Liver (tissue), 9 donors: ENCODE data around the gene ACTL10. TPM values are rescaled to one million over a fixed set of nuclear protein-coding genes. Genes with fewer than 3 reads are reported as not detected.

Source experiments
- DNase-seq: peaks from one replicate; pipeline ENCODE4 v3.0.0-alpha.2; 2017; ENCODE audit warnings: low spot score
- H3K27ac ChIP-seq, 2 donors: one replicate each; pipeline ENCODE4 v1.7.0; 2013; ENCODE audit warnings: inconsistent platforms in 2 of 2, low read length in 2 of 2, control low read depth in 1 of 2, low read depth in 1 of 2, mild to moderate bottlenecking in 1 of 2
- H3K27me3 ChIP-seq, 4 donors: one replicate each; pipeline versions ENCODE4 v1.6.1 to v1.7.0; 2013; ENCODE audit warnings: low read length in 3 of 4, inconsistent platforms in 1 of 4, mild to moderate bottlenecking in 1 of 4, moderate library complexity in 1 of 4; ENCODE audit not compliant: control insufficient read depth in 4 of 4, insufficient read depth in 4 of 4
- H3K36me3 ChIP-seq, 4 donors: one replicate each; pipeline versions ENCODE4 v1.6.1 to v1.7.0; 2013; ENCODE audit warnings: low read length in 3 of 4, mild to moderate bottlenecking in 3 of 4, low read depth in 1 of 4, moderate library complexity in 1 of 4; ENCODE audit not compliant: control insufficient read depth in 4 of 4, insufficient read depth in 3 of 4
- H3K4me1 ChIP-seq, 4 donors: one replicate each; pipeline versions ENCODE4 v1.6.1 to v1.7.0; 2013; ENCODE audit warnings: low read length in 3 of 4, mild to moderate bottlenecking in 3 of 4, moderate library complexity in 1 of 4; ENCODE audit not compliant: control insufficient read depth in 4 of 4, insufficient read depth in 4 of 4
- H3K4me3 ChIP-seq, 3 donors: one replicate each; pipeline versions ENCODE4 v1.6.1 to v1.7.0; 2013; ENCODE audit warnings: low read length in 3 of 3, control low read depth in 1 of 3, low read depth in 1 of 3, mild to moderate bottlenecking in 1 of 3
- H3K9ac ChIP-seq, 2 donors: one replicate each; pipeline ENCODE4 v1.7.0; 2013; ENCODE audit warnings: low read length in 2 of 2, mild to moderate bottlenecking in 2 of 2, moderate library complexity in 2 of 2, control low read depth in 1 of 2, low read depth in 1 of 2
- H3K9me3 ChIP-seq, 4 donors: one replicate each; pipeline versions ENCODE4 v1.6.1 to v1.7.0; 2013; ENCODE audit warnings: low read length in 3 of 4; ENCODE audit not compliant: control insufficient read depth in 4 of 4
- CTCF ChIP-seq: fragments of 150-350 bp; IDR thresholded peaks from 2 replicates; pipeline ENCODE4 v1.5.1; 2017; ENCODE audit warnings: improper control_type of control experiment, low read depth, low read length; ENCODE audit not compliant: missing input control
- EGR1 ChIP-seq, 2 donors: IDR thresholded peaks; 2 replicates each; pipeline ENCODE4 v1.6.1; 2016 to 2018; ENCODE audit warnings: antibody characterized with exemption in 2 of 2, low read depth in 2 of 2
- FOXA1 ChIP-seq: IDR thresholded peaks from 2 replicates; pipeline ENCODE4 v1.6.1; 2016; ENCODE audit warnings: antibody characterized with exemption
- FOXA2 ChIP-seq: IDR thresholded peaks from 2 replicates; pipeline ENCODE4 v1.6.1; 2016; ENCODE audit warnings: antibody characterized with exemption
- GABPA ChIP-seq, 2 donors: IDR thresholded peaks in 1 of 2; conservative IDR thresholded peaks in 1 of 2; 2 replicates each; pipeline ENCODE4 v1.6.1; 2016; ENCODE audit warnings: antibody characterized with exemption in 2 of 2, mild to moderate bottlenecking in 1 of 2, moderate library complexity in 1 of 2
- HNF4G ChIP-seq: IDR thresholded peaks from 2 replicates; pipeline ENCODE4 v1.6.1; 2016; ENCODE audit warnings: antibody characterized with exemption
- JUND ChIP-seq, 2 donors: IDR thresholded peaks; 2 replicates each; pipeline ENCODE4 v1.6.1; 2016; ENCODE audit warnings: antibody characterized with exemption in 2 of 2
- MAX ChIP-seq: IDR thresholded peaks from 2 replicates; pipeline ENCODE4 v1.6.1; 2016; ENCODE audit warnings: antibody characterized with exemption
- NR2F2 ChIP-seq: IDR thresholded peaks from 2 replicates; pipeline ENCODE4 v1.6.1; 2016; ENCODE audit warnings: antibody characterized with exemption
- RAD21 ChIP-seq, 2 donors: IDR thresholded peaks; 2 replicates each; pipeline ENCODE4 v1.6.1; 2016; ENCODE audit warnings: antibody characterized with exemption in 2 of 2, mild to moderate bottlenecking in 2 of 2
- REST ChIP-seq: IDR thresholded peaks from 2 replicates; pipeline ENCODE4 v1.6.1; 2016; ENCODE audit warnings: antibody characterized with exemption, mild to moderate bottlenecking
- RXRA ChIP-seq, 2 donors: IDR thresholded peaks; 2 replicates each; pipeline ENCODE4 v1.6.1; 2017 to 2018; ENCODE audit warnings: antibody characterized with exemption in 2 of 2, mild to moderate bottlenecking in 1 of 2
- TAF1 ChIP-seq: conservative IDR thresholded peaks from 2 replicates; pipeline ENCODE4 v1.6.1; 2016; ENCODE audit warnings: antibody characterized with exemption, mild to moderate bottlenecking
- YY1 ChIP-seq: IDR thresholded peaks from 2 replicates; pipeline ENCODE4 v1.6.1; 2016; ENCODE audit warnings: antibody characterized with exemption, mild to moderate bottlenecking
- ZBTB33 ChIP-seq: IDR thresholded peaks from 2 replicates; pipeline ENCODE4 v1.6.1; 2016; ENCODE audit warnings: antibody characterized with exemption
- WGBS: extraction: QIAGEN DNeasy Blood & Tissue Kit; methylation state at CpG from one replicate; pipeline ENCODE4 v1.1.7; 2013; 5-methylcytosine and 5-hydroxymethylcytosine counted together
- polyA plus RNA-seq, 2 donors: library from polyadenylated mRNA; stranded (reverse) in 1 of 2; unstranded in 1 of 2; fragments of 200-250 nt in 1 of 2; fragments of >200 nt in 1 of 2; fragmentation: Nextera tagmentation in 1 of 2; extraction: Ambion mirVana in 1 of 2; gene quantifications; one replicate each; pipeline versions ENCODE4 v1.2.1 to v1.2.3, GENCODE V29; 2013 to 2015
- total RNA-seq, 2 donors: library from RNA; depleted of rRNA; stranded (reverse); fragments of >200 nt; gene quantifications; one replicate each; pipeline ENCODE4 v1.2.3, GENCODE V29; 2014
- donor health status: healthy.
- donor health status: healthy.
- donor health status: healthy.
- donor health status: healthy.
- donor health status: healthy.

The ACTL10 gene
- total and polyA plus RNA-seq, 4 donors = 0.10 to 0.50 (median 0.35) TPM

GRCh38 chr20:33679758-33680485 is 13.2 kb downstream of the ACTL10 start:
- no peaks in the 10 kb centered on the region for H3K27me3 ChIP-seq
- 88% methylated on average over 20 of the region's 20 CpGs for WGBS
- H3K4me1 ChIP-seq = peaks cover 0 to 9% (median under 1%) of the 10 kb centered on the region in 4 donors
- no peaks in the 10 kb centered on the region for H3K36me3 ChIP-seq
- H3K27ac ChIP-seq = no peak overlapping the region
- H3K9me3 ChIP-seq = no peaks in the 10 kb centered on the region
- H3K9ac ChIP-seq = no peak overlapping the region
- TF ChIP-seq HNF4G = no peak
- no peak for TF ChIP-seq MAX
- TF ChIP-seq REST = no peak
- no peak for DNase-seq
- H3K4me3 ChIP-seq = no peak overlapping the region

- TF ChIP-seq NR2F2 (no peak), ZBTB33 (no peak), FOXA2 (no peak), RAD21 (IDR thresholded peaks at IDR 0.05) (no peak), GABPA (IDR thresholded peaks at IDR 0.05 in 1 of 2, conservative IDR thresholded peaks at IDR 0.05 in 1 of 2) (no peak), MAX (no peak), REST (no peak), YY1 (no peak), EGR1 (IDR thresholded peaks at IDR 0.05; ENCODE audit: low read depth in 2 of 2) (no peak), JUND (IDR thresholded peaks at IDR 0.05) (no peak), RXRA (IDR thresholded peaks at IDR 0.05) (no peak), CTCF (no peak), FOXA1 (no peak), TAF1 (no peak), HNF4G (no peak)
- no peaks in the 10 kb centered on the region for H3K36me3 ChIP-seq
- no peak for DNase-seq
- H3K27me3 ChIP-seq = no peaks in the 10 kb centered on the region
- H3K9me3 ChIP-seq = no peaks in the 10 kb centered on the region
- no peak overlapping the region for H3K4me3 ChIP-seq
- WGBS = 94% methylated on average over 2 of the region's 2 CpGs
- no peak overlapping the region for H3K27ac ChIP-seq
- no peak overlapping the region for H3K9ac ChIP-seq
- H3K4me1 ChIP-seq = peaks cover 0 to 11% (median 3%) of the 10 kb centered on the region in 4 donors
These were observed 13.9 kb downstream of the ACTL10 start for GRCh38 chr20:33680686-33681085.
